NT2/D1 (cell line): ENCODE data around the gene TXNRD1.
"Not testable (repeated sequence)": the region's sequence is repeated elsewhere in the genome, so short reads cannot be mapped to it uniquely, and the experiment has no call there.

Source experiments
- DNase-seq: peaks from one replicate; pipeline ENCODE4 v3.0.0-alpha.2; 2011; ENCODE audit warnings: low read depth, low spot score
- H3K27me3 ChIP-seq: 2 replicates; pipeline ENCODE4 v1.6.0; 2011; ENCODE audit warnings: mild to moderate bottlenecking; ENCODE audit not compliant: insufficient read length, insufficient read depth
- H3K36me3 ChIP-seq: 2 replicates; pipeline ENCODE4 v1.6.1; 2011; ENCODE audit warnings: mild to moderate bottlenecking, low read length, mixed read lengths; ENCODE audit not compliant: insufficient read depth, insufficient read length
- H3K4me1 ChIP-seq: 2 replicates; pipeline ENCODE4 v1.5.1; 2011; ENCODE audit not compliant: insufficient read depth, insufficient read length
- H3K4me3 ChIP-seq: 2 replicates; pipeline ENCODE4 v1.5.1; 2011; ENCODE audit warnings: low read depth; ENCODE audit not compliant: insufficient read length
- H3K9ac ChIP-seq: 2 replicates; pipeline ENCODE4 v1.6.0; 2011; ENCODE audit warnings: low read depth; ENCODE audit not compliant: insufficient read length
- H3K9me3 ChIP-seq: 2 replicates; pipeline ENCODE4 v1.5.1; 2011; ENCODE audit warnings: mild to moderate bottlenecking, low read length; ENCODE audit not compliant: insufficient read depth
- SUZ12 ChIP-seq: IDR thresholded peaks from 2 replicates; pipeline ENCODE4 v1.6.1; 2011; ENCODE audit not compliant: insufficient read length, insufficient read depth; ENCODE audit errors: extremely low read depth
- YY1 ChIP-seq: IDR thresholded peaks from 2 replicates; pipeline ENCODE4 v1.6.1; 2011; ENCODE audit not compliant: insufficient read length, insufficient read depth
- ZNF274 ChIP-seq: IDR thresholded peaks from 2 replicates; pipeline ENCODE4 v1.6.1; 2011; ENCODE audit warnings: mild to moderate bottlenecking, low read depth, low read length

The TXNRD1 gene

DNA sequence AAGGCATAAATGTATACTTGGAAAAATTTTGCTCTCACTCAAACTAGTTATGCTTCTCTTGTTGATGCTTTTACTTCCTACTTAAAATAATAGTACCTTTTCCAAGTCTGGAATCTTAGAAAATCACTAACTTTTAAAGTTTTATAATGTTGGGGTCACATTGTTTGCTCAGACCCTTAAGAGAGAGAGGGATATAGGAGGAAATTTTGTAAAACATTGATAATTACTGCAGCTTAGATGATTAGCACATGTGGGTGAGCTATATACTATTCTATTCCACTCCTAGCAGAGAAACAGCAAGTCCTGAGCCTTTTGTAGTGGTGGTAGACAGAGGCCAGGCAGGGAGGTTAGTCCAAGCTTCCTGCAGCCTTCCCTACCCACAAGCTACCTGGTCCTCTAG is 101.4 kb downstream of the TXNRD1 start:
- Histone ChIP-seq H3K27me3 (no peaks in the 10 kb centered on the region), H3K36me3 (peaks cover 95% of the 10 kb centered on the region), H3K4me1 (no peaks in the 10 kb centered on the region), H3K9ac (no peak overlapping the region), H3K4me3 (no peak overlapping the region), H3K9me3 (no peaks in the 10 kb centered on the region)
- no peak for DNase-seq
- no peak for TF ChIP-seq SUZ12
- TF ChIP-seq ZNF274: no peak
- TF ChIP-seq YY1: no peak

DNA sequence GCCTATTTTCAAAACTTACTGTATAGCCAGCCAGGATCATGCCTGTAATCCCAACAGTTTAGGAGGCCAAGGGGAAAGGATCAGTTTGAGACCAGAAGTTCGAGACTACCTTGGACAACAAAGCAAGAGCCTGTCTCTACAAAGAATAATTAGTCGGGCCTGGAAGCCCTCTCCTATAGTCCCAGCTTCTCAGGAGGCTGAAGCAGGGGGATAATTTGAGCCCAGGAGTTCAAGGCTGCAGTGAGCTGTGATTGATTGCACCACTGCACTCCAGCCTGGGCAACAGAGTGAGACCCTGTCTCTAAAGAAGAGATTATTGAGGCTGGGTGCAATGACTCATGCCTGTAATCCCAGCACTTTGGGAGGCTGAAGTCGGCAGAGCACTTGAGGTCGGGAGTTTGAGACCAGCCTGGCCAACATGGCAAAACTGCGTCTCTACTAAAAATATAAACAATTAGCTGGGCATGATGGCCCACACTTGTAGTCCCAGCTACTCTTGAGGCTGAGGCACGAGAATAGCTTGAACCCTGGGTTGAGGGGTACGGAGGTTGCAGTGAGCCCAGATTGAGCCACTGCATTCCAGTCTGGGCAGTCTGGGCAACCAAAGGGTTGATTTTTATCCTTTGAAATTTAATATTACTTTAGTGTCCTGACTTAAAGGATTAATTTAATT is 102.1 kb downstream of the TXNRD1 start:
- DNase-seq: no peak

DNA sequence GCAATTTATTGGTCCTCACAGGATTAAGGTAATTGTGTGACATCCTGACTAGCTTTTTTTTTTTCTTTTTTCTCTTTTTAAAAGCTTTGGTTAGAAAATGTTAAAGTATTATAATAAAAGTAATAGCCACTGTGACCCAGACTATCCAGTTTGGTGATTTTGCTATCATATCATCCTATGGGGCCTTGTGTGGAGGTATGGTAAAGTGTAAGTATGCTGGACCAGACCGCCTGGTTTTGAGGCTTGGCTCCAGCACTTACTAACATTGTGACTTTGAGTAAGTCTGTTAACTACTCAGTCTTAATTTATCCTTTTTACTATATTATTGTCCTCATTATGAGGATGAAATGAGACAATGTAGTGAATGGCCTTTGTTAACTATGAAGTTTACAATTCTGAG is 103.4 kb downstream of the TXNRD1 start:
- peaks cover 85% of the 10 kb centered on the region for H3K36me3 ChIP-seq
- TF ChIP-seq YY1: no peak
- no peak for TF ChIP-seq SUZ12
- TF ChIP-seq ZNF274: no peak
- no peak for DNase-seq

More for the DNA sequence above, 102.1 kb downstream of the TXNRD1 start:
- no peak overlapping the region for H3K9ac ChIP-seq
- no peak overlapping the region for H3K4me3 ChIP-seq
- TF ChIP-seq ZNF274 (no peak), SUZ12 (no peak), YY1 (no peak)
- H3K27me3 ChIP-seq: no peaks in the 10 kb centered on the region
- H3K36me3 ChIP-seq: peaks cover 94% of the 10 kb centered on the region
- H3K9me3 ChIP-seq: peaks cover 3% of the 10 kb centered on the region; the same call in 1 of the 2 replicates
- H3K4me1 ChIP-seq: no peaks in the 10 kb centered on the region

DNA sequence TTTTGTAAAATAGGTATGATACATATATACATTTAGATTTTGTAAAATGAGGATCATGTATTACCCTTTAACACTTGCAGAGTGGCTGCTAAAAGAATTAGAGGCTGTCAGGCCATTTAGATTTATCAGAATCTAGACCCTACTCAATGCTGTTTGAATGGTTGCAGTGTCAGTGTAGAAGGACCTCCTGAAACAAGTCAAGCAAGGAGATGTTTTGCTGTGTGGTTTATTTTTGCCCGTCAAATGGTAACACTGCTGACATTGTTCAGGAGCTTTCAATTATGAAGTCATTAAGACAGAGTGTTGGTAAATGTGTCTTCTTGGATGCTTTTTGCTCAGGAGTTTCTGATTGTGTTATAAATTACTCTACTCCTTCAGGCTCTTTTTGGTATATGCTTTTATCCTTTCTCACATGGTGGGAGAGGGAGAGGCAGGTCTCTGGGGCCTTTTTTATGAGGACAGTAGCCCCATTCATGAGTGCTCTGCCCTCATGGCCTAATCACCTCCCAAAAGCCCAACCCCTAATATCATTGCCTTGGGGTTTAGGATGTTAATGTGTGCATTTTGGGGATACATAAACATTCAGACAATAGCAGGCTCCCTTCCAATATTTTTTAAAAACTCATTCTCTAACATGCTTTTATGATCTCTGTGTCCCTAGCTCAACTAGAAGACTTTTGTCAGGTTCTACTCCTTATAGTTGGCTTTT is 104.5 kb downstream of the TXNRD1 start:
- Histone ChIP-seq H3K4me3 (no peak overlapping the region), H3K36me3 (peaks cover 82% of the 10 kb centered on the region), H3K27me3 (no peaks in the 10 kb centered on the region), H3K4me1 (no peaks in the 10 kb centered on the region), H3K9me3 (peaks cover 3% of the 10 kb centered on the region; the same call in 1 of the 2 replicates), H3K9ac (no peak overlapping the region)
- TF ChIP-seq ZNF274 (no peak), YY1 (no peak), SUZ12 (no peak)
- no peak for DNase-seq

More for the DNA sequence above, 103.4 kb downstream of the TXNRD1 start:
- Histone ChIP-seq H3K27me3 (no peaks in the 10 kb centered on the region), H3K4me3 (no peak overlapping the region), H3K9me3 (peaks cover 3% of the 10 kb centered on the region; the same call in 1 of the 2 replicates), H3K4me1 (no peaks in the 10 kb centered on the region), H3K9ac (no peak overlapping the region)

DNA sequence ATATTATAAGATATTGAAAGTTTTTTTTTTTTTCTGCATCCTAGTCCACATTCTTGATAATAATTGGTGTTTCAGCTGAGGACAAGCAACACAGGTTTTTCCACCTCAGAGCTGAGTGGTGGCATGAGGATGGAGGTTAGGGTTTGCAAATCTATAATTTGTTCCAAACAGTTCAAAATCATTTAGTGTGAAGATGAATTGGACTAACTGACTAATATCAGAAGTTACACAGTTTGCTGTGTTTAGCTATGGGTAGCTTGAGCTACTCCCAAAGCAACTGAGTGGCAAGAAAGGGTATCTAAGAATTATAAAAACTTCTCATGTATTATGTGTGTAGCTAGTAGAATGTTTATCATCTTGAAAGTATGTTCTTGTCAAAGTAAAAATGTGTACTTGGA is 105.0 kb downstream of the TXNRD1 start:
- H3K9ac ChIP-seq: no peak overlapping the region
- no peak for DNase-seq
- H3K36me3 ChIP-seq: peaks cover 82% of the 10 kb centered on the region
- H3K9me3 ChIP-seq: peaks cover 3% of the 10 kb centered on the region; the same call in 1 of the 2 replicates
- H3K4me3 ChIP-seq: no peak overlapping the region
- TF ChIP-seq ZNF274 (no peak), SUZ12 (no peak), YY1 (no peak)
- H3K4me1 ChIP-seq: no peaks in the 10 kb centered on the region
- H3K27me3 ChIP-seq: no peaks in the 10 kb centered on the region

DNA sequence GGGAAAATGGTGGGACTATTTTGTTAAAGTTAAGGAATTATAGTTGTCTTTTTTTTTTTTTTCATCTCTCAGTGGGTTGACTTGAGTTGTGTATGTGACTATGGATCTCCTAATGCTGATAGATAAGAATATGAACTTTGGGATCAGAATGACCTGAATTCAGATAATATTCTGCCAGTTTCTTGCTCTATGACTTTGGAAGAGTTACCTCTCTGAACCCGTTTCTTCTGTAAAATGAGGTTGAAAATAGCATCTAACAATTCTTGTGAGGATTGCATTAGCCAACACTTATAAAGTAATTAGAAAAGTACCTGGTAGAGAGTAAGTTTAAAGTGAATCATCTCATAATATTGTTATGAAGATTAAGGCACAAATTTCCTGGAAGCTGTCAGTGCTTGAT is 106.4 kb downstream of the TXNRD1 start:
- H3K4me3 ChIP-seq: no peak overlapping the region
- TF ChIP-seq ZNF274 (no peak), SUZ12 (no peak), YY1 (no peak)
- H3K27me3 ChIP-seq: no peaks in the 10 kb centered on the region
- peaks cover 85% of the 10 kb centered on the region for H3K36me3 ChIP-seq
- H3K9me3 ChIP-seq: peaks cover 3% of the 10 kb centered on the region; the same call in 1 of the 2 replicates
- H3K4me1 ChIP-seq: no peaks in the 10 kb centered on the region
- H3K9ac ChIP-seq: no peak overlapping the region
- no peak for DNase-seq

DNA sequence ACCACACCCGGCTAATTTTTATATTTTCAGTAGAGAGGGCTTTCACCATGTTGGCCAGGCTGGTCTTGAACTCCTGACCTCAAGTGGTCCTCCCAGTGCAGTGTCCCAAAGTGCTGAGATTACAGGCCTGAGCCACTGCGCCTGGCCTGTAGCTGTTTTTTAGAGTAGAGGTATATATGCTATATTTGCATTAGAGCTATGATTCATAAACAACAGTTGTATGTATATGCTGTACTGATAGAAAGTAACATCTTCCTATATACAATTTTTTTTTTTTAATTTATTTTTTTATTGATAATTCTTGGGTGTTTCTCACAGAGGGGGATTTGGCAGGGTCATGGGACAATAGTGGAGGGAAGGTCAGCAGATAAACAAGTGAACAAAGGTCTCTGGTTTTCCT is 107.0 kb downstream of the TXNRD1 start:
- not testable (repeated sequence) for H3K27me3 ChIP-seq, H3K9ac ChIP-seq, H3K4me1 ChIP-seq, DNase-seq, H3K9me3 ChIP-seq, H3K4me3 ChIP-seq
- H3K36me3 ChIP-seq: peaks cover 85% of the 10 kb centered on the region
